HCT116 (cell line): Measurements from ENCODE around the gene WWTR1. TPM values are rescaled to one million over a fixed set of nuclear protein-coding genes. Genes with fewer than 3 reads are reported as not detected.

Experiments used
- ATAC-seq: fragments of 200-7000 bp; cut with Tn5 transposase; 2 replicates; pipeline ENCODE4 v1.9.1; 2020; ENCODE audit warnings: mild to moderate bottlenecking, moderate library complexity
- BruUV-seq: library from RNA; stranded (reverse); fragments of 400-500 nt; replicated peaks from 2 replicates; lab custom pipeline; 2021; lab: Mats Ljungman, UMichigan
- CTCF ChIA-PET: fragments of 300-600 bp; sonication (Branson Sonifier 250); formaldehyde crosslinking; loops from one replicate; lab custom pipeline; 2021; ENCODE audit warnings: antibody characterized with exemption; lab: Charles Lee
- POLR2A ChIA-PET: fragments of 300-600, 350-600 bp; sonication (Branson Sonifier 250); formaldehyde crosslinking; loops from one replicate; lab custom pipeline; 2021; ENCODE audit warnings: antibody characterized with exemption; lab: Charles Lee
- RAD21 ChIA-PET, 2 experiments: fragments of 300-600 bp; sonication (Branson Sonifier 250); formaldehyde crosslinking; loops; one replicate each; lab custom pipeline; 2023; ENCODE audit warnings: low total read pairs in 2 of 2; ENCODE audit not compliant: uncharacterized antibody in 2 of 2, unreplicated experiment in 2 of 2, low non-redundant PET in 1 of 2; lab: Charles Lee
- DNase-seq: peaks from one replicate; pipeline ENCODE4 v3.0.0-alpha.2; 2010; ENCODE audit warnings: low read depth, low spot score
- H2AFZ ChIP-seq: fragments of 200-600 bp; shearing (Covaris generic), sonication (generic); 2 replicates; pipeline ENCODE4 v1.6.1; 2017; ENCODE audit warnings: low read depth, mixed run types, mixed read lengths, antibody characterized with exemption, low read length; ENCODE audit not compliant: poor library complexity, severe bottlenecking
- H3K27ac ChIP-seq: 2 replicates; pipeline ENCODE4 v1.5.1; 2012; ENCODE audit warnings: low read depth, low read length
- H3K27me3 ChIP-seq: fragments of 200-600 bp; sonication (generic); 2 replicates; pipeline ENCODE4 v1.6.1; 2016; ENCODE audit warnings: mixed run types, low read length, mixed read lengths; ENCODE audit not compliant: insufficient read depth
- H3K36me3 ChIP-seq, 2 experiments: fragments of 200-500 bp in 1 of 2; fragments of 200-600 bp in 1 of 2; sonication (Bioruptor generic) in 1 of 2; sonication (generic) in 1 of 2; 2 replicates each; pipeline versions ENCODE4 v1.5.1 to v1.6.1; 2014 to 2016; ENCODE audit warnings: low read length in 2 of 2, inconsistent platforms in 1 of 2, mixed read lengths in 1 of 2, mixed run types in 1 of 2; ENCODE audit not compliant: insufficient read depth in 2 of 2, control insufficient read depth in 1 of 2
- H3K4me1 ChIP-seq, 2 experiments: fragments of 200-600 bp in 1 of 2; sonication (generic) in 1 of 2; 2 replicates each; pipeline versions ENCODE4 v1.5.1 to v1.6.1; 2012 to 2017; ENCODE audit warnings: low read length in 2 of 2, inconsistent platforms in 1 of 2, mild to moderate bottlenecking in 1 of 2, mixed read lengths in 1 of 2, mixed run types in 1 of 2, moderate library complexity in 1 of 2; ENCODE audit not compliant: insufficient read depth in 2 of 2, control insufficient read depth in 1 of 2
- H3K4me2 ChIP-seq: fragments of 200-600 bp; sonication (generic); 2 replicates; pipeline ENCODE4 v1.6.1; 2017; ENCODE audit warnings: mixed run types, low read length, mixed read lengths
- H3K4me3 ChIP-seq, 2 experiments: fragments of 200-600 bp in 1 of 2; sonication (generic) in 1 of 2; replicated peaks in 1 of 2; 2 replicates each; pipeline ENCODE4 v1.5.1; 2011 to 2016; ENCODE audit warnings: low read length in 2 of 2, control low read depth in 1 of 2, low read depth in 1 of 2, mild to moderate bottlenecking in 1 of 2, mixed read lengths in 1 of 2, mixed run types in 1 of 2
- H3K79me2 ChIP-seq: fragments of 200-600 bp; sonication (generic); 2 replicates; pipeline ENCODE4 v1.6.1; 2017; ENCODE audit warnings: mild to moderate bottlenecking, mixed run types, low read length, moderate library complexity, mixed read lengths; ENCODE audit not compliant: insufficient read depth
- H3K9ac ChIP-seq: fragments of 200-600 bp; sonication (generic); 2 replicates; pipeline ENCODE4 v1.6.1; 2016; ENCODE audit warnings: low read length, mixed read lengths
- H3K9me2 ChIP-seq: fragments of 200-600 bp; sonication (generic), shearing (Covaris generic); 2 replicates; pipeline ENCODE4 v1.6.1; 2017; ENCODE audit warnings: mixed run types, mild to moderate bottlenecking, moderate library complexity; ENCODE audit not compliant: insufficient read depth
- H3K9me3 ChIP-seq, 2 experiments: fragments of 200-500 bp in 1 of 2; fragments of 200-600 bp in 1 of 2; sonication (Bioruptor generic) in 1 of 2; sonication (generic) in 1 of 2; 2 replicates each; pipeline ENCODE4 v1.6.1; 2014 to 2017; ENCODE audit warnings: low read length in 2 of 2, mixed read lengths in 2 of 2, inconsistent platforms in 1 of 2, low read depth in 1 of 2, mild to moderate bottlenecking in 1 of 2, mixed run types in 1 of 2, moderate library complexity in 1 of 2; ENCODE audit not compliant: control insufficient read depth in 1 of 2, insufficient read depth in 1 of 2
- H4K20me1 ChIP-seq: fragments of 200-600 bp; sonication (generic), shearing (Covaris generic); 2 replicates; pipeline ENCODE4 v1.6.1; 2017; ENCODE audit warnings: mixed run types, mild to moderate bottlenecking, moderate library complexity; ENCODE audit not compliant: insufficient read depth
- CEBPB ChIP-seq: IDR thresholded peaks from 2 replicates; pipeline ENCODE4 v1.6.1; 2012; ENCODE audit warnings: low read depth
- EGR1 ChIP-seq: IDR thresholded peaks from 2 replicates; pipeline ENCODE4 v1.6.1; 2012; ENCODE audit warnings: low read depth
- ELF1 ChIP-seq: IDR thresholded peaks from 2 replicates; pipeline ENCODE4 v1.6.1; 2012; ENCODE audit warnings: low read depth, borderline replicate concordance
- JUND ChIP-seq: IDR thresholded peaks from 2 replicates; pipeline ENCODE4 v1.6.1; 2012
- MAX ChIP-seq: IDR thresholded peaks from 2 replicates; pipeline ENCODE4 v1.6.1; 2012
- POLR2AphosphoS5 ChIP-seq: IDR thresholded peaks from 2 replicates; pipeline ENCODE4 v1.6.1; 2011; ENCODE audit warnings: mild to moderate bottlenecking, low read depth, low read length, moderate library complexity
- RAD21 ChIP-seq: IDR thresholded peaks from 2 replicates; pipeline ENCODE4 v1.6.1; 2012; ENCODE audit warnings: low read depth, mild to moderate bottlenecking
- REST ChIP-seq: IDR thresholded peaks from 2 replicates; pipeline ENCODE4 v1.6.1; 2012; ENCODE audit warnings: low read depth
- SIN3A ChIP-seq: IDR thresholded peaks from 2 replicates; pipeline ENCODE4 v1.6.1; 2012; ENCODE audit warnings: low read depth
- SRF ChIP-seq: IDR thresholded peaks from 2 replicates; pipeline ENCODE4 v1.6.1; 2012; ENCODE audit warnings: low read depth
- ZBTB33 ChIP-seq: IDR thresholded peaks from 2 replicates; pipeline ENCODE4 v1.6.1; 2011; ENCODE audit warnings: mild to moderate bottlenecking, low read length, moderate library complexity; ENCODE audit not compliant: insufficient replicate concordance; ENCODE audit errors: extremely low read depth
- ZFX ChIP-seq: fragments of 450-650 bp; IDR thresholded peaks from 2 replicates; pipeline ENCODE4 v1.6.1; 2017
- intact Hi-C: fragments of 100-400 bp; cut with micrococcal nuclease; formaldehyde crosslinking; loops from 2 replicates; pipeline ENCODE4 v1.10.0; 2022
- total RNA-seq: library from RNA; stranded (reverse); gene quantifications from one replicate; pipeline ENCODE4 v1.2.1, GENCODE V29; 2021; ENCODE audit not compliant: unreplicated experiment
- TF ChIP-seq, protein P1 (sequence below): IDR thresholded peaks from 2 replicates; pipeline ENCODE4 v1.6.1; 2012

WWTR1 gene
- total RNA-seq, 1 experiment from 2014 or later = 46.9 TPM

DNA sequence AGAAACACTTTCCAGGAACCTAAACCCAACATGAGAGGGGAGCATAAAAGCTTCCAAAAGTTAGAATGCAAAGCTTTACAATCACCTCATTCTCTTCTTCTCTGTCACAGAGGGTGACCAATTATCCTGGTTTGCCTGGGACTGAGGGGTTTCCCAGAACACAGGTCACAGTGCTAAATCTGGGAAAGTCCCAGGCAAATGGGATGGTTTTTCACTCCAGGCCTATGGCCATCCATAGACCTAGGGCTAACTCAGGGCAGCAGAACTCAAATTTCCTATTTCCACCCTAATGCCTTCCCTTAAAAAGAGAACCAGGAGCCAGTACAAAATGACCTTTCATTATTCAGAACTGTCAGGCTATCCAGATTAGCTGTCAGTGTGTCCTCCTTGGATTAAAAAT lies 106.3 kb downstream of the WWTR1 start:
- Histone ChIP-seq H3K9ac (no peak overlapping the region), H3K4me3 (no peak overlapping the region), H3K79me2 (peaks cover 5% of the 10 kb centered on the region; the same call in 1 of the 2 replicates), H3K4me1 (peaks cover 8 to 22% of the 10 kb centered on the region in 2 experiments; a peak in 3 of 4 replicates), H3K36me3 (no peaks in the 10 kb centered on the region), H3K27ac (no peak overlapping the region), H4K20me1 (no peaks in the 10 kb centered on the region), H3K9me2 (no peaks in the 10 kb centered on the region), H2AFZ (no peak overlapping the region), H3K27me3 (no peaks in the 10 kb centered on the region), H3K9me3 (no peaks in the 10 kb centered on the region), H3K4me2 (no peak overlapping the region)
- BruUV-seq = no TSS peak
- ChIA-PET CTCF (no interaction called here), RAD21 (no interaction called here), POLR2A (no interaction called here)
- intact Hi-C loops = no loop called here
- DNase-seq (no peak), ATAC-seq (no peak)
- no peak for TF ChIP-seq SIN3A
- no peak for TF ChIP-seq REST
- no peak for TF ChIP-seq RAD21
- no peak for TF ChIP-seq POLR2AphosphoS5
- TF ChIP-seq, protein P1, sequence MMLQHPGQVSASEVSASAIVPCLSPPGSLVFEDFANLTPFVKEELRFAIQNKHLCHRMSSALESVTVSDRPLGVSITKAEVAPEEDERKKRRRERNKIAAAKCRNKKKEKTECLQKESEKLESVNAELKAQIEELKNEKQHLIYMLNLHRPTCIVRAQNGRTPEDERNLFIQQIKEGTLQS = no peak
- no peak for TF ChIP-seq ELF1
- no peak for TF ChIP-seq MAX
- no peak for TF ChIP-seq JUND
- no peak for TF ChIP-seq ZBTB33
- TF ChIP-seq EGR1 = no peak
- no peak for TF ChIP-seq CEBPB
- TF ChIP-seq SRF = no peak
- no peak for TF ChIP-seq ZFX
